Mesothelial cell of epicardium (in vitro differentiated cells): ENCODE measurements around the gene CWC27. TPM values are rescaled to one million over a fixed set of nuclear protein-coding genes. Genes with fewer than 3 reads are reported as not detected.

Experiments
- DNase-seq, 2 experiments: peaks; one replicate each; pipeline ENCODE4 v3.0.0; 2021; ENCODE audit warnings: low spot score in 2 of 2; ENCODE audit not compliant: unreplicated experiment in 2 of 2
- H3K27ac Mint-ChIP-seq: 2 replicates; pipeline ENCODE4 v1.8.0; 2021; ENCODE audit warnings: mixed read lengths
- H3K27me3 Mint-ChIP-seq: 2 replicates; pipeline ENCODE4 v1.8.0; 2021; ENCODE audit warnings: low read depth, mixed read lengths
- H3K36me3 Mint-ChIP-seq: 2 replicates; pipeline ENCODE4 v1.8.0; 2021; ENCODE audit warnings: mixed read lengths
- H3K4me1 Mint-ChIP-seq: 2 replicates; pipeline ENCODE4 v1.8.0; 2021; ENCODE audit warnings: mixed read lengths
- H3K4me3 Mint-ChIP-seq: 2 replicates; pipeline ENCODE4 v1.8.0; 2021; ENCODE audit warnings: mild to moderate bottlenecking, moderate library complexity, mixed read lengths
- H3K9me3 Mint-ChIP-seq: 2 replicates; pipeline ENCODE4 v1.8.0; 2021; ENCODE audit warnings: mixed read lengths
- total RNA-seq: library from RNA; stranded (reverse); gene quantifications from 3 replicates; pipeline ENCODE4 v1.2.1, GENCODE V29; 2021
- TF ChIP-seq, protein P1 (sequence below): fragments of 200-600 bp; sonication (generic); IDR thresholded peaks from one replicate; pipeline ENCODE4 v1.5.0; 2021; ENCODE audit warnings: antibody characterized with exemption; ENCODE audit not compliant: unreplicated experiment

Gene CWC27
- total RNA-seq, 1 donor from 2014 or later: 30.0 TPM

DNA sequence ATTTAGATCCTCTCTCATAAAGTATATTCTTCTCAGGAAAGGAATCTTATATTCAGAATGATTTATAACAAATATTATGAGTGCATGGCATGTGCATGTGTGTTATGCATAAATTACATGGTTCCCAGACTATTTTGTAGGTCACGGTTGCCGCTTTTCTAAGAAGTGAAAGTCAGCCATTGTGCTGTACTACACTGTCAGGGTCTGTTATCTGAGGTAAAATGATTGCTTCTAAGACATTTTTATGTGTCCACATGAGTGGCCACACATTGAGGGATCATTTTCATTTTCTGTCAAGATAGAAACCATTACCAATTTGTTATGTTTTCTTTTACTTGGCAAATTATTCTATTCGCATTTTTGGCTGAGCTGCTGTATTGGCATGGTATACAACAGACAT, 210.8 kb downstream of the CWC27 start:
- H3K4me1 Mint-ChIP-seq: no peaks in the 10 kb centered on the region
- no peaks in the 10 kb centered on the region for H3K27me3 Mint-ChIP-seq
- H3K4me3 Mint-ChIP-seq: no peak overlapping the region
- DNase-seq: no peak
- no peak overlapping the region for H3K27ac Mint-ChIP-seq
- peaks cover 19% of the 10 kb centered on the region for H3K36me3 Mint-ChIP-seq
- TF ChIP-seq, protein P1, sequence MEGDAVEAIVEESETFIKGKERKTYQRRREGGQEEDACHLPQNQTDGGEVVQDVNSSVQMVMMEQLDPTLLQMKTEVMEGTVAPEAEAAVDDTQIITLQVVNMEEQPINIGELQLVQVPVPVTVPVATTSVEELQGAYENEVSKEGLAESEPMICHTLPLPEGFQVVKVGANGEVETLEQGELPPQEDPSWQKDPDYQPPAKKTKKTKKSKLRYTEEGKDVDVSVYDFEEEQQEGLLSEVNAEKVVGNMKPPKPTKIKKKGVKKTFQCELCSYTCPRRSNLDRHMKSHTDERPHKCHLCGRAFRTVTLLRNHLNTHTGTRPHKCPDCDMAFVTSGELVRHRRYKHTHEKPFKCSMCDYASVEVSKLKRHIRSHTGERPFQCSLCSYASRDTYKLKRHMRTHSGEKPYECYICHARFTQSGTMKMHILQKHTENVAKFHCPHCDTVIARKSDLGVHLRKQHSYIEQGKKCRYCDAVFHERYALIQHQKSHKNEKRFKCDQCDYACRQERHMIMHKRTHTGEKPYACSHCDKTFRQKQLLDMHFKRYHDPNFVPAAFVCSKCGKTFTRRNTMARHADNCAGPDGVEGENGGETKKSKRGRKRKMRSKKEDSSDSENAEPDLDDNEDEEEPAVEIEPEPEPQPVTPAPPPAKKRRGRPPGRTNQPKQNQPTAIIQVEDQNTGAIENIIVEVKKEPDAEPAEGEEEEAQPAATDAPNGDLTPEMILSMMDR: no peak
- H3K9me3 Mint-ChIP-seq: no peaks in the 10 kb centered on the region

DNA sequence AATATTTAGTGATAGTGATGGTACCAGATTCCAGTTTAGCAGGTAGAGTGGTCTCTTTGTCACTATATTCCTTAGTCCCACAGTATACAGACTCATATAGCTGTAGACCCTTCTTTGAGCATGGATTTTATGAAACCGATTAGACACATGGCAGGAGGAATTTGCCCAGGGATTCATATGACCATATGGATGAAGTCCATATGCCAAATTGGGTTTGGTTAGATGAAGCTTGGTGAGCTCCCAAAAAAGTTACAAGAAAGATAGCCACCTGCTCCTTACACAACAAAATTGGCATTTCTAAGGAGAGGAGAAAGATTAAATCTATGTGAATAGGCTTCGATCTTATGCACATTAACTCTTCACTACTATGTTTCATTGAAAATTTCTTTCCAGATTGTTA, 211.4 kb downstream of the CWC27 start:
- H3K9me3 Mint-ChIP-seq: peaks cover 2% of the 10 kb centered on the region
- TF ChIP-seq, protein P1: no peak
- H3K4me1 Mint-ChIP-seq: no peaks in the 10 kb centered on the region
- DNase-seq: no peak
- H3K27ac Mint-ChIP-seq: no peak overlapping the region
- no peak overlapping the region for H3K4me3 Mint-ChIP-seq
- H3K27me3 Mint-ChIP-seq: no peaks in the 10 kb centered on the region
- H3K36me3 Mint-ChIP-seq: peaks cover 18% of the 10 kb centered on the region

DNA sequence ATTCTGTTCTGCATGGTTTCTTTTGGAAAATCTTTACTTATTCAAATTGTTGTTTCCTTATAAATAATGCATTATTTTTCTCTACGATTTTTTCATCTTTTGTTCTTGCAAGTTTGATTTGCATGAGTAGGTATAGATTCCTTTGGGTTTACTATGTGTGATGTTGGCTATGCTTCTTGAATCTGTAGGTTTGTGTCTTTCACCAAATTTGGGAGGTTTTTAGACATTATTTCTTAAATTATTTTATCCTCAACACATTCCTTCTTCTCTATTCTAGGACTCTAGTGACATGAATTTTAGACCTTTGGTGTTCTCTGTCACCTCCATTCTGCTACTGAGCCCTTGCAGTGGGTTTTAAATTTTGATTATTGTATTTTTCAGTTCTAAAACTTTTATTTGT, 219.0 kb downstream of the CWC27 start:
- H3K27me3 Mint-ChIP-seq: no peaks in the 10 kb centered on the region
- TF ChIP-seq, protein P1: no peak
- H3K36me3 Mint-ChIP-seq: peaks cover 42% of the 10 kb centered on the region
- no peak overlapping the region for H3K4me3 Mint-ChIP-seq
- peaks cover 6% of the 10 kb centered on the region for H3K4me1 Mint-ChIP-seq
- H3K27ac Mint-ChIP-seq: no peak overlapping the region
- DNase-seq: no peak
- peaks cover 39% of the 10 kb centered on the region for H3K9me3 Mint-ChIP-seq

DNA sequence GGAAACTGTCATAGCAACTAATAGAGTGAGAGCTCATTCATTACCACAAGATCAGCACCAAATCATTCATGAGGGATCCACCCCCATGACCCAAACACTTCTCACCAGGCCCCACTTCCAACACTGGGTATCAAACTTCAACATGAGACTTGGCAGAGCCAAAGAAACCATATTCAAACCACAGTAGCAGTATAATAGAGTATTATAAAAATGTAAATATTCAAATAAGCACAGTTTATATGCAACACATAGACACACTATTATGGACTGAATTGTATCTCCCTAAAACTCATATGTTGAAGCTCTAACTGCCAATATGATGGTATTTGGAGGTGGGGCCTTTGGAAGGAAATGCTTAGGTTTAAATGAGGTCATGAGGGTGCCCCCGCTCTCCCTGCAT, 240.5 kb downstream of the CWC27 start:
- H3K4me1 Mint-ChIP-seq: no peaks in the 10 kb centered on the region
- H3K36me3 Mint-ChIP-seq: peaks cover 13% of the 10 kb centered on the region
- no peak overlapping the region for H3K27ac Mint-ChIP-seq
- H3K4me3 Mint-ChIP-seq: no peak overlapping the region
- DNase-seq: no peak
- peaks cover 5% of the 10 kb centered on the region for H3K9me3 Mint-ChIP-seq
- no peaks in the 10 kb centered on the region for H3K27me3 Mint-ChIP-seq
- TF ChIP-seq, protein P1: no peak

DNA sequence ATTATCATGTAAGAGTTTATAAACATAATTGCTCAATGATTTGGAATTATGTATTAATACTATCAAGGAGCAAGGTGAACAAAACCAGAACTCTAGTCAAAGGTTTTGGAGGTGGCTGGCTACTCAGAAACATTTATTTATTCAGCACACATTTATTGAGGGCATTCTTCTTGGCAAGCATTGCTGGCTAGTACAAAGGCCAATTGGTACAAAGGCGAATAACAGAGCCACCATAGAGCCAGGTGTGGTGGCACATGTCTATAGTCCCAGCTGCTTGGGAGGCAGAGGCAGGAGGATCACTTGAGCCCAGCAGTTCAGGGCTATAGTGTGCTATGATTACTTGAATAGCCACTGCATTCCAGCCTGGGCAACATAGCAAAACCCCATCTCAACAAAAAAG, 242.1 kb downstream of the CWC27 start:
- no peak overlapping the region for H3K4me3 Mint-ChIP-seq
- H3K27ac Mint-ChIP-seq: no peak overlapping the region
- peaks cover 4% of the 10 kb centered on the region for H3K9me3 Mint-ChIP-seq
- peaks cover 8% of the 10 kb centered on the region for H3K36me3 Mint-ChIP-seq
- TF ChIP-seq, protein P1: no peak
- no peaks in the 10 kb centered on the region for H3K27me3 Mint-ChIP-seq
- no peak for DNase-seq
- peaks cover 11% of the 10 kb centered on the region for H3K4me1 Mint-ChIP-seq

DNA sequence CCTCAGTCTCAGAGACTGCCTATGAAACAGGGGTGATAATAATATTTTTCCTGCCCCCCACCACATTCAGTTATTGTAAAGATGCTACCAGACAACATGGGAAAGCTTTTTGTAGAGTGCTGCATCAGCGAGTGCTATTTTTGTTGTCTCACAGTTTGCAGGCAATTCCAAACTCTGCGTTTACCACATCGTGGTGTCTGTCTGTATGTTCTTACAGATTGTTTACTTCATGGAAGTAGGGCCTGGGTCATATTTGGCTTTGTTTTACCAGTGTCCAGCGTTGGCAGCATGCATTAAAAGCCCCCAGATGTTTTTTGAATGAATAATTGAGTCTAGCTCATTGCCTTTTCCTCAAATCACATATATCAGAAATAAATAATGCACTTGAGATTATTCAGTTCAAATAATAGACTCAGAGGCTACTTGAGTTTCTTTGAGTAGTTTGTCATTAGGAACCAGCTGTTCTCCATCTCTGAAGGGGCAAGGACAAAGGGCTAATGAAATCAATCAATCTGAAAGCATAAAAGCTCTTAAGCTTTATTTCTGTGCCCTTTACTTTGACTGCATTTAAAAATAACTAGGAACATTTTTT, 243.7 kb downstream of the CWC27 start:
- H3K9me3 Mint-ChIP-seq: peaks cover 4% of the 10 kb centered on the region
- peaks cover 3% of the 10 kb centered on the region for H3K36me3 Mint-ChIP-seq
- no peaks in the 10 kb centered on the region for H3K27me3 Mint-ChIP-seq
- H3K4me3 Mint-ChIP-seq: no peak overlapping the region
- TF ChIP-seq, protein P1: no peak
- no peak for DNase-seq
- H3K27ac Mint-ChIP-seq: no peak overlapping the region
- peaks cover 13% of the 10 kb centered on the region for H3K4me1 Mint-ChIP-seq
